Measurements from ENCODE around the gene CLMN.

CLMN gene

DNA sequence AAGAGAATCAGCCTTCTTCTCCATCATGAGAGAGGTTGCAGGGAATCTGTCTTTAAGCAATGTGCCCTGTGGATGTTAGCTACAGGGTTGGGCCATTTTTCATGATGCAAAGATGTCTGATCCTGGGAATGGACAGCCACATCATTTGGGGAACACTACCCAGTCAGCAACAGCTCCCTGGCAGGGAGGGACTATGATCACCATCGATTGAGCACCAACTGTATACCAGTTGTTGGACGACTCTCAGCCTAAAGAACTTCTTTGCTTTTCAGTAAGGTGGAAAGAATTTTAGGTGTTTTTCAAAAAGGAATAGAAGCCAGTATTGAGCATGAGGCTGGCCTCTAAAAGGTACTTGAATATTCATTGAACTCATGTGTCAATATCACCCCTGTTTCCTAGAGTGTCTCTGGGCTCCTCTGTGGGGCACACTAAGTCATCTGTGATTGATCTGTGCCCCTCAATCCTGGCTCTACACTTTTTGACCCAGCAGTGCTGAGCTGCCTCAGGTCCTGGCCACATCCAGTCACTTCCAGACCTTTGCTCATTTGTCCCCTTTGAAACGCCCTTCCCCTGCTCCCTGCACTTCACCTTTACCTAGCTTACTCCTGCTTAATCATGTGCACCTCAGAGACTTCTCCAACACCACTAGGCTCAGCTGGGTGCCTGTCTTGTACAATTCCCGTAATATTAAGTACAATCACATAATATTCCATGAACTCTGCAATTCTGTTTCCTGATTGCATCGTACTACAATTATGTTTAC is 2.2 kb upstream of the CLMN start:
- no peak overlapping the region for H3K4me3 ChIP-seq (ENCODE audit: low read length)
- TF ChIP-seq, protein P1, sequence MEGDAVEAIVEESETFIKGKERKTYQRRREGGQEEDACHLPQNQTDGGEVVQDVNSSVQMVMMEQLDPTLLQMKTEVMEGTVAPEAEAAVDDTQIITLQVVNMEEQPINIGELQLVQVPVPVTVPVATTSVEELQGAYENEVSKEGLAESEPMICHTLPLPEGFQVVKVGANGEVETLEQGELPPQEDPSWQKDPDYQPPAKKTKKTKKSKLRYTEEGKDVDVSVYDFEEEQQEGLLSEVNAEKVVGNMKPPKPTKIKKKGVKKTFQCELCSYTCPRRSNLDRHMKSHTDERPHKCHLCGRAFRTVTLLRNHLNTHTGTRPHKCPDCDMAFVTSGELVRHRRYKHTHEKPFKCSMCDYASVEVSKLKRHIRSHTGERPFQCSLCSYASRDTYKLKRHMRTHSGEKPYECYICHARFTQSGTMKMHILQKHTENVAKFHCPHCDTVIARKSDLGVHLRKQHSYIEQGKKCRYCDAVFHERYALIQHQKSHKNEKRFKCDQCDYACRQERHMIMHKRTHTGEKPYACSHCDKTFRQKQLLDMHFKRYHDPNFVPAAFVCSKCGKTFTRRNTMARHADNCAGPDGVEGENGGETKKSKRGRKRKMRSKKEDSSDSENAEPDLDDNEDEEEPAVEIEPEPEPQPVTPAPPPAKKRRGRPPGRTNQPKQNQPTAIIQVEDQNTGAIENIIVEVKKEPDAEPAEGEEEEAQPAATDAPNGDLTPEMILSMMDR (conservative IDR thresholded peaks at IDR 0.05; ENCODE audit: low read depth, low read length), result no peak
- DNase-seq (ENCODE audit: low read depth), result no peak

DNA sequence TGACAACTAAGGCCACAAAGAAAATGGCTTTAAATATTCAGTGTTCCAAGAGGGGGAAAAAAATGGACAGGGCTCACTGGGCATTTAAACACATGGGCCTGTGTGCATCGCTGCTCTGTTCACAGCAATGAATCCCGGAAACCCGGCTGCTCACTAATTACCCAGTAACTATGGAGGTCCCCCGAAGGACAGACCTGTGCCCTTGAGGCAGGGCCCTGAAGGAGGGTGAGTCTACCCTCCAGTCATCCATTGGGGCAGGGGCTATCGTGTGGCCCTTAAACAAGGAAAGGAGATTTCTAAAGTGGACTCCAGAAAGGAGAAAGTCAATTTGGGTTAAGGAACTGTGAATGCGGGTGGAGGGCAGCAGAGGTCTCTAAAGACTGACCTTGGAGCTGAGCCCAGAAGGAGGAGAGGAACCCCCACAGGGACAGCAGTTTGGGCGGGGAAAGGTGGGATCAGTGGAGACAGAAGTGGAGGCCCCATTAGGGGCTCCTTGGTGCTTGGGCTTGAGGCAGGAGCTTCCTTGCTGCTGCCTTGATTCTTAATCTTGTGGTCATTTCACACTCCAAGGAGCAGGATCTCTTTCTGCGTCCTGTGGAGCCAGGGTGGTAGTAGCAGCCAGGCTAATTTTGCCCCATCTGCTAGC is 1.4 kb upstream of the CLMN start:
- H3K4me3 ChIP-seq (ENCODE audit: low read length), result no peak overlapping the region
- TF ChIP-seq, protein P1 (conservative IDR thresholded peaks at IDR 0.05; ENCODE audit: low read depth, low read length), result no peak
- DNase-seq (ENCODE audit: low read depth), result no peak

DNA sequence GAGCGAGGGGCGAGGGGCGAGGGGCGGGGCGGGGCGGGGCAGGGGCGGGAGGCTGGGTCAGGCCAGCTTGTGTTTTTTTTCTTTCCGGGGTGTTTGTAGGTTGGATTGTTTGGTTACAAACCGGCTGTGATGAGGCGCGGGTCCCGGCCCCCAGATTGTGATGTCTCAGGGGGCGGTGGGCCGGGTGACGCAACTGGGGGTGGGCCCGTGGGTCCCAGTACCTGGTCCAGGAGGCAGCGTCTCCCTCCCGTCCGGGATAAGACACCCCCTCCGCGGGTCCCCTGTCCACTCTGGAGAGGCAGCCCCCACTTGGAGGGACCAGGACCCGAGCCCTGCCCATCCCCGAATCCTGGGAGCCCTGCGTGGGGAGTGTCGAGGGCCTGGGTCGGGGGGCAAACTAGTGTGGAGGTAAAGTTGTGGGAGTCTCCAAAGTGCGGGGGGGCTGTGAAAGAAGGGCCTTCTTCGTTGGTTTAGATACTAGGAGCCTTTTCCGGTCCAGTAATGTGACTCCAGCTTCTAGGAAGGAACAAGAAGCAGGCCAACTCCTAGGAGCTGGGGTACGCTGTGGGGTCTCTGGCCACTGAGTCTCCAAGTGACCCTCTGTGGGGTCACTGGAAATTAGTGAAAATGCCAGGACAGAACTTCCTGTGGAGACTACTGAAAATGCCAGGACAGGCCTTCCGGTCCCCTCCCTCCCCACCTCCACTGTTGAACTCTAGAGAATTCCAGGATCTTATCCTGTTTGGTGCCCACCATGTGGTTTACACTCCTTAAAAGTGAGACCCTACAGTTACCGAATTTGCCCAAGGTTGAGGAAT is 579 bp upstream of the CLMN start:
- peak overlapping the region; percentile 42 for H3K4me3 ChIP-seq (ENCODE audit: low read length)
- no peak for DNase-seq (ENCODE audit: low read depth)
- TF ChIP-seq, protein P1 (conservative IDR thresholded peaks at IDR 0.05; ENCODE audit: low read depth, low read length), result no peak

DNA sequence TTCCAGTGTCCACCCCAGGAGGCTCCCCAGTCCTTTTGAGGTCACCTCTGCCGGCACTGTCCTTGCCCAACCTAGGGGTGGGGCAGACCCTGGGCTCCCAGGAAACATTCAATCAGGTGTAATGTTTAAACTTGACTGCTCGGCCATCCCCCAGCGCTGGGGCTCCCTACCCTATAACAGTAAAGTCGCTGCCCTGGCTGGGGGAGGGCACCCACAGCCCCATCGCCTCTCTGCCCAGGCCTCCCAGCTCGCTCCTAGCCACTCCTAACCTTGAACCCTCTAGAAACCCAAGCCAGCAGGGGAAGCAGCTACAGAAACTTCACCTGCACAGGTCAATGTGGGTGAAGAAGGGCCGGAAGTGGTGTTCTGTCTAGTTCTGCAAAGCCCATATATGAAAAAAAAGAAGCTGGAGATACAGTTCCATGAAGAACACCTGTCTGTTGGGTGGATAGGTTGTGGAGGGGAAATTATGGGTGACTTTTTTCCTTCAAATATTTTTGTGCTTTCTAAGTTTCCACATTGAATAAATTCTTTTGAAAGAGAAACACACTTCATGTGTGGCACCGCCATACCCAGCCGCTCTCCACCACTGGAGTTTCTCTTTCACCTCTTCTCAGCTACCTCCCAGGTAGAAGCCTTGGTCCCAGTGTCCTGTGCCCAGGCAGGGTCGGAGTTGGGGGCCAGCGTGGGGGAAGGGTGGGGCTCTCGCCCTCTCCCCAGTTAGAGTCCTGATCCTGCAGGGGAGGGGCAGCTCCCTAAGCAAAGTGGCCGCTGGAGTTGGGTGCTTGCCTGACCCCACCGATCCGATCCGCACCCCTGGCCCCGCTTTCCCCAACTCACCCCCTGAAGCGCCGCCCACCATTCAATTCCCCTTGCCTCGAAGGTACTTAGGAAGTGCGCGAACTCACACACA is 1.1 kb downstream of the CLMN start:
- H3K4me3 ChIP-seq (ENCODE audit: low read length), result peak overlapping the region; percentile 52
- TF ChIP-seq, protein P1 (conservative IDR thresholded peaks at IDR 0.05; ENCODE audit: low read depth, low read length), result no peak
- DNase-seq (ENCODE audit: low read depth), result no peak

DNA sequence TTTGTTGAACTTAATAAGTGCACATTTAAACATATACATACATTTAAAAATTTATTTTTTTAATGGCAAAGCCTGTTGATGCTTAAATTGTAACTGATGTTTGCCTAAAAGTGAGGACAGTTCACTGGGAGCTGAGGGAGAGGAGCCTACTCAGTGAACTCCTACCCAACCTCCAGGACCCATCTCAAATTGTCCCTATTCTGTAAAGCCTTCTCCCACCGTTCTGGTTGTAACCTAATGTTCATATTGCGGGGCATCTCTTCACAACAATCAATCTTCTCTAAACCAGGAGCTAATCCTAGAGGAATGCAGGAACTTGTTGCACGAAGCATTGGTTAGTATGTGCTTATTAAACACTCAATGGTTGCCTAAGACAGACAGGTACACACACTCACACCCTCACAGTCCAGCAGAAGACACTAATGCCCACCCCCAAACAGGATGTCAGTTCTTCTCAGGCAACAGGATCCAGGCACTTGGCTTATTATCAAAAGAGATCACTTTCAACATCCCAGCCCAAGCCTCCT is 1.8 kb downstream of the CLMN start:
- TF ChIP-seq, protein P1 (conservative IDR thresholded peaks at IDR 0.05; ENCODE audit: low read depth, low read length), result no peak
- DNase-seq (ENCODE audit: low read depth), result no peak
- no peak overlapping the region for H3K4me3 ChIP-seq (ENCODE audit: low read length)

DNA sequence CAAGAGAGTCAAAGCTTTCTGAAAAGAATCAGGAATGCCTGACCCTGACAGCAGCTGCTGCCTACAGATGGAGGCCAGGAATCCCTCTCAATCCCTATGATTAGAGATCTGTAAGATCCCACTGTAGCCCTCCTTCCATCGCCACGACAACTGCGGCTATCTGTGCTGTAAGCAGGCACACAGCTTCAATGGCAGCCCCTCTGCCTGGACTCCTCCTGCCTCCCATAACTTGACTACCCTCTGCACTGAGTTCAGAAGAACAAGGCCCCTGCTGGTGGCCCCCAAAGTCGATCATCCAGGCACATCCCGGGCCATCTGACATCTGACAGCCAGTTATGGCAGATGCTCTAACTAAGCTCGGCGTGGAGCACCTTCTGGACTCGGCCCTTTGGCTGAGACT is 2.9 kb downstream of the CLMN start:
- no peak for DNase-seq (ENCODE audit: low read depth)
- no peak overlapping the region for H3K4me3 ChIP-seq (ENCODE audit: low read length)
- TF ChIP-seq, protein P1 (conservative IDR thresholded peaks at IDR 0.05; ENCODE audit: low read depth, low read length), result no peak
